Activated gamma-delta T cell treated with Interleukin-2 at 50 U/mL for 16 hours (primary cell): ENCODE results near the gene ZNF438.
"Not testable (repeated sequence)": the region's sequence is repeated elsewhere in the genome, so short reads cannot be mapped to it uniquely, and the experiment has no call there.

Source experiments
- DNase-seq: peaks from one replicate; pipeline ENCODE4 v3.0.0-alpha.2; 2020

The ZNF438 gene

GRCh38 chr10:30931094-30931493, 100.6 kb downstream of the ZNF438 start:
- no peak for DNase-seq

GRCh38 chr10:30929901-30930520, 101.7 kb downstream of the ZNF438 start:
- DNase-seq: no peak

GRCh38 chr10:30929311-30929729, 102.3 kb downstream of the ZNF438 start:
- peak; percentile 6 for DNase-seq

GRCh38 chr10:30928742-30929141, 102.9 kb downstream of the ZNF438 start:
- no peak for DNase-seq

GRCh38 chr10:30918651-30919050, 113.0 kb downstream of the ZNF438 start:
- no peak for DNase-seq

- no peak for DNase-seq
Observed at GRCh38 chr10:30917789-30918188, 113.9 kb downstream of the ZNF438 start.

GRCh38 chr10:30917067-30917466, 114.6 kb downstream of the ZNF438 start:
- DNase-seq: no peak

GRCh38 chr10:30915146-30915545, 116.5 kb downstream of the ZNF438 start:
- no peak for DNase-seq

GRCh38 chr10:30911303-30911863, 120.3 kb downstream of the ZNF438 start:
- DNase-seq: no peak

GRCh38 chr10:30903397-30904138, 128.1 kb downstream of the ZNF438 start:
- DNase-seq: no peak

- no peak for DNase-seq
Observed at GRCh38 chr10:30902621-30903396, 128.9 kb downstream of the ZNF438 start.

GRCh38 chr10:30901487-30901886, 130.2 kb downstream of the ZNF438 start:
- DNase-seq: not testable (repeated sequence)

GRCh38 chr10:30898964-30899363, 132.7 kb downstream of the ZNF438 start:
- DNase-seq: no peak

- no peak for DNase-seq
Observed at GRCh38 chr10:30897547-30897946, 134.1 kb downstream of the ZNF438 start.

- no peak for DNase-seq
Observed at GRCh38 chr10:30897048-30897447, 134.6 kb downstream of the ZNF438 start.

GRCh38 chr10:30894221-30894620, 137.4 kb downstream of the ZNF438 start:
- DNase-seq: no peak

GRCh38 chr10:30893208-30893607, 138.5 kb downstream of the ZNF438 start:
- DNase-seq: no peak

- DNase-seq: no peak
Observed at GRCh38 chr10:30887839-30888238, 143.8 kb downstream of the ZNF438 start.

GRCh38 chr10:30885423-30885822, 146.2 kb downstream of the ZNF438 start:
- DNase-seq: no peak

GRCh38 chr10:30883751-30884150, 147.9 kb downstream of the ZNF438 start:
- DNase-seq: no peak

- DNase-seq: no peak
Observed at GRCh38 chr10:30883116-30883515, 148.5 kb downstream of the ZNF438 start.

GRCh38 chr10:30882281-30882680, 149.4 kb downstream of the ZNF438 start:
- no peak for DNase-seq

- DNase-seq: no peak
Observed at GRCh38 chr10:30878920-30879319, 152.7 kb downstream of the ZNF438 start.

GRCh38 chr10:30877111-30877510, 154.6 kb downstream of the ZNF438 start:
- DNase-seq: no peak
